Pancreas (tissue), 10 donors: ENCODE measurements around the gene AFF4. TPM values are rescaled to one million over a fixed set of nuclear protein-coding genes. Genes with fewer than 3 reads are reported as not detected.

Experiments used
- ATAC-seq, 4 donors: fragments of 200-7000 bp; cut with Tn5 transposase; one replicate each; pipeline versions ENCODE4 v1.8.0 to v1.9.1; 2020; ENCODE audit warnings: mild to moderate bottlenecking in 4 of 4, moderate library complexity in 4 of 4
- DNase-seq, 6 donors: peaks; one replicate each; pipeline ENCODE4 v3.0.0-alpha.2; 2020
- FAIRE-seq: peaks from 2 replicates; lab custom pipeline; 2012; peaks lifted over from hg19 to GRCh38; lab: Jason Lieb, UNC
- H3K27ac ChIP-seq, 4 donors: fragments of 200-600 bp; sonication (generic); 1 replicate in 3 of 4; 2 replicates in 1 of 4; pipeline versions ENCODE4 v1.5.0 to v1.8.0; 2020
- H3K27me3 ChIP-seq, 4 donors: fragments of 200-600 bp; one replicate each; pipeline ENCODE4 v1.8.0; 2021
- H3K36me3 ChIP-seq, 3 donors: fragments of 200-600 bp; sonication (generic) in 1 of 3; one replicate each; pipeline versions ENCODE4 v1.5.0 to v1.8.0; 2020 to 2021
- H3K4me1 ChIP-seq, 3 donors: fragments of 200-600 bp; one replicate each; pipeline ENCODE4 v1.8.0; 2021
- H3K4me3 ChIP-seq, 4 donors: fragments of 200-600 bp; sonication (generic) in 2 of 4; one replicate each; pipeline versions ENCODE4 v1.5.0 to v1.8.0; 2020 to 2021
- H3K9me3 ChIP-seq, 4 donors: fragments of 200-600 bp; one replicate each; pipeline ENCODE4 v1.8.0; 2021
- CTCF ChIP-seq, 4 donors: fragments of 200-600 bp; sonication (generic) in 3 of 4; IDR thresholded peaks; one replicate each; pipeline versions ENCODE4 v1.5.0 to v1.8.0; 2021; ENCODE audit warnings: antibody characterized with exemption in 4 of 4
- WGBS, 2 donors: extraction: QIAGEN DNeasy Blood & Tissue Kit; methylation state at CpG; one replicate each; pipeline ENCODE4 v1.1.7; 2013; 5-methylcytosine and 5-hydroxymethylcytosine counted together
- intact Hi-C, 3 donors: fragments of 100-400 bp; cut with DNase I; formaldehyde crosslinking; loops; one replicate each; pipeline versions ENCODE4 v1.11.1 to v1.14.2; 2022
- polyA plus RNA-seq, 2 donors: library from polyadenylated mRNA; stranded (reverse); fragments of 200-250 nt; gene quantifications; one replicate each; pipeline ENCODE4 v1.2.3, GENCODE V29; 2013
- total RNA-seq, 6 donors: library from RNA; stranded (reverse); fragmentation: NEBNext Ultra II Directional in 4 of 6; extraction: Animal tissue kit (Norgen Biotek cat#: 25700) in 4 of 6; gene quantifications; one replicate each; pipeline versions ENCODE4 v1.2.1 to v1.2.4, GENCODE V29; 2021 to 2023
- donor health status: healthy with polysubstance abuse.
- donor health status: DM: no; HTN: no; CAD: no; lungs with moderate emphysema.
- donor health status: DM: no; HTN: no; CAD: no.
- donor health status: control.
- donor health status: control.
- donor health status: Bipolar disorder and iron deficiency.
- donor health status: DM: yes; HTN: yes; CAD: no.
- donor health status: DM: no; HTN: no; CAD: no.
- donor health status: DM: no; HTN: no; CAD: no.
- donor health status: DM: yes; HTN: yes; CAD: no.

The AFF4 gene
- total and polyA plus RNA-seq, 8 donors, result 6.7 to 40.2 (median 27.2) TPM

DNA sequence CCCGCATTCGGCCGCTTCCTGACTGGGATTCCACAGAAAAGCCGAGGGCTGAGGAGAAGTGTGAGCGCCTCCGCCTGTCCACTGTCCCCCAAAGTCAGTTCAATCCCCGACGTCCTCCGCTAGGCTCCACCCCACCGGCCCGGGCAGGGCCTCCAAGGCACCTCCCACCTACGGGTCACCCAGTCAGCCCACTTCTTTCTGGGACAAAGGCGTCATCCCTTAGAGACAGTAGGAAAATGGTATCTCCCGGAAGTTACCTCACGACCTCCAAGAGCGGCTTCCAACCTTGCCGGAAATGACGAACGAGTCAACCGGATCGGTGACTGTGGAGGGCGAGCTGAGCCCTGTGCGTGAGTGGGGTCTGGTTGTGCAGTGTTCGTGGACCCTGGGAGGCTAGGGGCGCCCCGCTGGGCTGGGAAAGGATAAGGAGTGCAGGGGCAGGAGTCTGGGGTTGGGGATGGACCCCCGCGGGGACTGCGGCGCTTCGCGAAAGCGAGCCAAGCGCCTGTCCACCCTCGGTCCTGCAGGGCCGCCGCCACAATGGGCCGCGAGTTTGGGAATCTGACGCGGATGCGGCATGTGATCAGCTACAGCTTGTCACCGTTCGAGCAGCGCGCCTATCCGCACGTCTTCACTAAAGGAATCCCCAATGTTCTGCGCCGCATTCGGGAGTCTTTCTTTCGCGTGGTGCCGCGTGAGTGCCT, 96.9 kb downstream of the AFF4 start, which contains the start of the genes GDF9 and UQCRQ:
GDF9 (minus strand) TSS at position 128 of the 704 bp plus-strand sequence. CDS start 1,936 bp downstream, outside the sequence.
UQCRQ (plus strand) TSS at position 301 of the 704 bp plus-strand sequence; CDS start at position 541, 240 bp downstream.
- peaks cover 0 to 3% (median 0%) of the 10 kb centered on the region in 3 donors for H3K36me3 ChIP-seq
- no peaks in the 10 kb centered on the region for H3K27me3 ChIP-seq
- intact Hi-C loops, result no loop called here
- no peaks in the 10 kb centered on the region for H3K9me3 ChIP-seq
- TF ChIP-seq CTCF (IDR thresholded peaks at IDR 0.05), result no peak
- H3K4me3 ChIP-seq, result peak within 1 kb of the TSS; percentile 62 to 90 (median 76)
- FAIRE-seq (peak; percentile 91), ATAC-seq (peak; percentile 97 to 99 (median 98)), DNase-seq (peak; percentile 89 to 99 (median 96))
- H3K27ac ChIP-seq, result peak within 1 kb of the TSS; percentile 91 to 96 (median 94)
- H3K4me1 ChIP-seq, result peaks cover 0 to 16% (median 0%) of the 10 kb centered on the region in 3 donors
- WGBS, 2 donors, result 0 to 1% methylated on average over 54 to 55 of the region's 55 CpGs

DNA sequence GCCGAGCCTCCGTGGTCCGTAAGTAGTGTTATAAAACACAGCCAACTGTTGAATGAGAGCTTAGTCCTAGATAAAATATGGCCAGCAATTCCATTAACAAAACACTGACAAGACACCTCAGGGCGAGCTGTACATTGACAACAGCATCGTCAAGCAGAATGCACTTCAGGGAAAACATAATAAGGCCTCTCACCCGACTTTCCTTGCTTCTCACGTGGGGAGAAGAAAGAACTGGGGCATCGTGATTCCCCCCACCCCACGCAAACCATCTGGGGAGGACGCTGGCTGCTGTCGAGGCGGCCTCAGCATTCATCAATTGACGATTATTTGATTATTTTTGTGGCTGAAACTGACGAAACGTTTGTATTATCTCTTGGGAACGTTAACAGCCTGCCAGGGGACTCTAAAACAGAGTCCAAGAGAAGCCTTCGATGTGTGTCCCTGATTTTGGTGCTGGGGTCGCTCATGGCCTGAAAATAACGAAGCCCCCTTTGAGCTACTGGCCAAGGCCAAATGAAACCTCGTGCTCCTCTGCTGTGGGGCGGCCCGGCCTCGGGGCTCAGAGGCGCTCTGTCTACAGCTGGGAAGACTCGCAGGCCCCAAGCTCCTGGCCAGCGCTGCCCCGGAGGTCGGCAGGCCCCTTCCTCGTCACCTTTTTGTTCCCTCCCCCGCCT, 97.6 kb downstream of the AFF4 start:
- Histone ChIP-seq H3K36me3 (peaks cover 0 to 3% (median 0%) of the 10 kb centered on the region in 3 donors), H3K27me3 (no peaks in the 10 kb centered on the region), H3K27ac (peak overlapping the region; percentile 91 to 96 (median 94)), H3K4me3 (peak overlapping the region; percentile 34 to 90 (median 76)), H3K9me3 (no peaks in the 10 kb centered on the region), H3K4me1 (peaks cover 0 to 16% (median 0%) of the 10 kb centered on the region in 3 donors)
- FAIRE-seq (no peak), ATAC-seq (peak in 3 of 4 donors; percentile 55 to 63 (median 59)), DNase-seq (no peak)
- no peak for TF ChIP-seq CTCF (IDR thresholded peaks at IDR 0.05)
- intact Hi-C loops, result no loop called here
- WGBS, 2 donors, result 19 to 25% methylated on average over 30 of the region's 30 CpGs

DNA sequence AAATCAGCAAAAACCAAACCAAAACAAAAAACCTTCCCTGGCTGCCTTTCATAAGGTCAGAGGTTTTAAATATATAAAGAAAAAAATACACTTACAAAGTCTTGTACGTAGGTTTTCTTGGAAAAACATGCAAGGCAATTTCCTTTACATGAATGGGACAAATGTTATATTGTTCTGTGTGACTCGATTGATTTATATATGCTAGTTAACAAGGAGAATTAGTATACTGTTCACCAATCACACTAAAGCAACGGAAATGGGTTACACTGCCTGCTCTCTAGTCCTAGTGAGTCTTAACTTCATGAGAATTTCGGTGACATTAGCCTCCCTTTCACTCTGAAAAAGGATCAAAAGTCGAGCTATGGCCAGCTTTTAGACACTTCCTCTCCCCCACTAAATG, 102.7 kb downstream of the AFF4 start:
- H3K4me1 ChIP-seq, result peaks cover 0 to 3% (median 0%) of the 10 kb centered on the region in 3 donors
- WGBS, 2 donors, result 56 to 68% methylated on average over 5 of the region's 5 CpGs
- no peak for FAIRE-seq

GRCh38 chr5:132859889-132860437, 103.5 kb downstream of the AFF4 start:
- no peak for ATAC-seq
- DNase-seq, result no peak
- Histone ChIP-seq H3K36me3 (no peaks in the 10 kb centered on the region), H3K4me1 (no peaks in the 10 kb centered on the region), H3K27me3 (no peaks in the 10 kb centered on the region), H3K9me3 (no peaks in the 10 kb centered on the region), H3K4me3 (no peak overlapping the region), H3K27ac (no peak overlapping the region)
- 82 to 93% methylated on average over 2 of the region's 2 CpGs for WGBS, 2 donors
- FAIRE-seq, result no peak
- intact Hi-C loops, result no loop called here
- no peak for TF ChIP-seq CTCF (IDR thresholded peaks at IDR 0.05)

More for the DNA sequence above, 102.7 kb downstream of the AFF4 start:
- intact Hi-C loops, result no loop called here
- DNase-seq (no peak), ATAC-seq (no peak)
- no peaks in the 10 kb centered on the region for H3K27me3 ChIP-seq
- no peak overlapping the region for H3K27ac ChIP-seq
- no peak overlapping the region for H3K4me3 ChIP-seq
- TF ChIP-seq CTCF (IDR thresholded peaks at IDR 0.05), result no peak
- no peaks in the 10 kb centered on the region for H3K9me3 ChIP-seq
- H3K36me3 ChIP-seq, result no peaks in the 10 kb centered on the region
